Transverse colon (tissue), 3 donors: ENCODE measurements around the gene SHISAL1.

Experiments used
- POLR2A ChIP-seq: fragments of 450-650 bp; IDR thresholded peaks from one replicate; pipeline ENCODE4 v1.6.1; 2016; ENCODE audit warnings: antibody characterized with exemption, mild to moderate bottlenecking, moderate library complexity
- TF ChIP-seq, protein P1 (sequence below), 5 experiments: fragments of 200-600 bp in 3 of 5; fragments of 450-650 bp in 2 of 5; sonication (generic) in 3 of 5; IDR thresholded peaks; 1 replicate in 2 of 5; 2 replicates in 3 of 5; pipeline ENCODE4 v1.5.1; 2016 to 2017; ENCODE audit warnings: antibody characterized with exemption in 5 of 5, inconsistent platforms in 3 of 5, mild to moderate bottlenecking in 2 of 5, moderate library complexity in 1 of 5

DNA sequence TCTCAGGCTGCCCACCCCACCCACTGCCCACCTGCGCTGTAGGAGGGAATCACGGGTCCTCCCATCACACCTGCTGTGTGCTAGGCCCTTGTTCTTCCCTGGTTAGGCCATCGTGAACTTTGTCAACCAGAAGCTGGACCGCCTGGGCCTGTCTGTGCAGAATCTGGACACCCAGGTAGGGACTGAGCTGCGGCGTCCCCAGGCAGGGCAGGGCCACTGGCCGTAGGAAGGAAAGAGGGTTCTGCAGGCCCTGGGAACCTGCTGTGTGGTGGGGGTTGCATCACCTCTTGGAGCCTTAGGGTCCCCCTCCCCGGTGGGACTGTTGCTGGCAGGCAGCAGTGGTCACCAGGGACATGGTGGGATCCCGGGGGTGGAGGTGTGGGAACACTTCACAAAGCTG is 116.5 kb downstream of the SHISAL1 start:
- TF ChIP-seq POLR2A, result no peak
- TF ChIP-seq, protein P1, sequence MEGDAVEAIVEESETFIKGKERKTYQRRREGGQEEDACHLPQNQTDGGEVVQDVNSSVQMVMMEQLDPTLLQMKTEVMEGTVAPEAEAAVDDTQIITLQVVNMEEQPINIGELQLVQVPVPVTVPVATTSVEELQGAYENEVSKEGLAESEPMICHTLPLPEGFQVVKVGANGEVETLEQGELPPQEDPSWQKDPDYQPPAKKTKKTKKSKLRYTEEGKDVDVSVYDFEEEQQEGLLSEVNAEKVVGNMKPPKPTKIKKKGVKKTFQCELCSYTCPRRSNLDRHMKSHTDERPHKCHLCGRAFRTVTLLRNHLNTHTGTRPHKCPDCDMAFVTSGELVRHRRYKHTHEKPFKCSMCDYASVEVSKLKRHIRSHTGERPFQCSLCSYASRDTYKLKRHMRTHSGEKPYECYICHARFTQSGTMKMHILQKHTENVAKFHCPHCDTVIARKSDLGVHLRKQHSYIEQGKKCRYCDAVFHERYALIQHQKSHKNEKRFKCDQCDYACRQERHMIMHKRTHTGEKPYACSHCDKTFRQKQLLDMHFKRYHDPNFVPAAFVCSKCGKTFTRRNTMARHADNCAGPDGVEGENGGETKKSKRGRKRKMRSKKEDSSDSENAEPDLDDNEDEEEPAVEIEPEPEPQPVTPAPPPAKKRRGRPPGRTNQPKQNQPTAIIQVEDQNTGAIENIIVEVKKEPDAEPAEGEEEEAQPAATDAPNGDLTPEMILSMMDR (IDR thresholded peaks at IDR 0.05), result no peak
